SU-DHL-6 (cell line): ENCODE measurements around the gene MPEG1.

Experiments used
- EZH2phosphoT487 ChIP-seq: fragments of 200-600 bp; sonication (generic), shearing (Covaris generic); conservative IDR thresholded peaks from 2 replicates; pipeline ENCODE4 v1.6.1; 2018; ENCODE audit warnings: mild to moderate bottlenecking, antibody characterized with exemption, low read length, moderate library complexity, mixed read lengths
- TF ChIP-seq, protein P1 (sequence below): fragments of 200-600 bp; sonication (generic); IDR thresholded peaks from one replicate; pipeline ENCODE4 v1.5.1; 2017; ENCODE audit warnings: antibody characterized with exemption, mild to moderate bottlenecking, low read length, moderate library complexity; ENCODE audit not compliant: insufficient read depth, poor library complexity, severe bottlenecking

DNA sequence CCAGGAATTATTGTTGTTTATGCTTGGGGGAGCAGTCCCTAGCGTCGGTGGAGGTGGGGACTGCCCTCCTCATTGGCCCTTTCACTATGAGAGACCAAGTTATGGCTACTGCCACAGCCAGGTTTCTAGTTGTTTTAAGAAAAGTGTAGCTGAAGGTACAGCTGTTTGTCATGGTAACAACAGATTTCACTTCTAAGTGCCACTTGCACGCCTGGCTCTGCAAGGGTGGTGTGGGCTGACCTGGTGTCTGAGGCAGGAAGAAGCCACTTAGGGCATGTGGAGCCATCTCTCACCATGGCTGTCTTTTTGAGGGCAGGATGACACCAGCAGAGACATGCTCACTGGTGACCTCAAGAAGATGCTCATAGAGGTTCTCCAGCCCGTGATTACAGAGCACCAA is 46.3 kb upstream of the MPEG1 start:
- TF ChIP-seq, protein P1, sequence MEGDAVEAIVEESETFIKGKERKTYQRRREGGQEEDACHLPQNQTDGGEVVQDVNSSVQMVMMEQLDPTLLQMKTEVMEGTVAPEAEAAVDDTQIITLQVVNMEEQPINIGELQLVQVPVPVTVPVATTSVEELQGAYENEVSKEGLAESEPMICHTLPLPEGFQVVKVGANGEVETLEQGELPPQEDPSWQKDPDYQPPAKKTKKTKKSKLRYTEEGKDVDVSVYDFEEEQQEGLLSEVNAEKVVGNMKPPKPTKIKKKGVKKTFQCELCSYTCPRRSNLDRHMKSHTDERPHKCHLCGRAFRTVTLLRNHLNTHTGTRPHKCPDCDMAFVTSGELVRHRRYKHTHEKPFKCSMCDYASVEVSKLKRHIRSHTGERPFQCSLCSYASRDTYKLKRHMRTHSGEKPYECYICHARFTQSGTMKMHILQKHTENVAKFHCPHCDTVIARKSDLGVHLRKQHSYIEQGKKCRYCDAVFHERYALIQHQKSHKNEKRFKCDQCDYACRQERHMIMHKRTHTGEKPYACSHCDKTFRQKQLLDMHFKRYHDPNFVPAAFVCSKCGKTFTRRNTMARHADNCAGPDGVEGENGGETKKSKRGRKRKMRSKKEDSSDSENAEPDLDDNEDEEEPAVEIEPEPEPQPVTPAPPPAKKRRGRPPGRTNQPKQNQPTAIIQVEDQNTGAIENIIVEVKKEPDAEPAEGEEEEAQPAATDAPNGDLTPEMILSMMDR = no peak
- no peak for TF ChIP-seq EZH2phosphoT487
